GM18907 (cell line): ENCODE measurements around the gene ACOT9.
"Not testable (repeated sequence)": the region's sequence is repeated elsewhere in the genome, so short reads cannot be mapped to it uniquely, and the experiment has no call there.

Experiments used
- ATAC-seq: cut with Tn5 transposase; IDR thresholded peaks from one replicate; pipeline ENCODE4 v1.9.1; 2021; ENCODE audit warnings: mild to moderate bottlenecking, moderate library complexity; ENCODE audit not compliant: unreplicated experiment

The ACOT9 gene

DNA sequence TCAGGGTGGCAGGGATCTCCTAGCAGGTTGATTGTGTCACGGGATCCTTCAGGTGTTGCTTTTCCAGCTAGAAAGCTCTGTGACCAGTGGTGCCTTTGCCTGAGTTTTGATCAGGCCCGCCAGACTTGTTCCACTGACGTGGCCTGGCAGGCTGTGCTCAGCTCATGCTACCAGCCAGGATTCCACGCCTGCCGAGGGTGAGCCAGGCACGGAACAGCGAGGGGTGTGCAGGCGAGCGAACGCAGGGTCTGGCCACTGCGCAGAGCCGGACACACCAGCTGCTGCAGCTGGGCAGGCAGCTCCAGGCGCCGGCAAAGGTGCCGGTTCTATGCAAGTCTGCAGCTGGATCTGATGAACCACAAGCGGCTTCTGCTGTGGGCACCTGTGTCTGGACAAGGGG, 22.8 kb upstream of the ACOT9 start:
- ATAC-seq, result no peak

DNA sequence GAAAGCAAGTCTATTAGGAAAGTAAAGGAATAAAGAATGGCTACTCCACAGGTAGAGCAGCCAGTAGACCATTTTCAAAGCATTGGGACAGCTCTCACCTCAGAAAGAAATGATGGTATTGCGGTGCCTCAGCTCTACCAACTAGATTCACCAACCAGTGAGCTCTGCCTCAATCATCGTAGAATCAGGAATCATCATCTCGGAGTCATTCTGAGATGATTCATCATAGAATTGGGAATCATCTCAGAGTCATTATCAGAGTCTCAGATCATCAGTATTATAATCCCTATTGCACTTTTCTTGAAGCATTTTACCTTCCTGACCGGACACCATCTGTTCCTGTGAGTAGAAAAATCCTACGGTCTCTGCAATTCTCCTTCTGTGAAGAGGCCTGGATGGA, 22.4 kb upstream of the ACOT9 start:
- ATAC-seq, result no peak

DNA sequence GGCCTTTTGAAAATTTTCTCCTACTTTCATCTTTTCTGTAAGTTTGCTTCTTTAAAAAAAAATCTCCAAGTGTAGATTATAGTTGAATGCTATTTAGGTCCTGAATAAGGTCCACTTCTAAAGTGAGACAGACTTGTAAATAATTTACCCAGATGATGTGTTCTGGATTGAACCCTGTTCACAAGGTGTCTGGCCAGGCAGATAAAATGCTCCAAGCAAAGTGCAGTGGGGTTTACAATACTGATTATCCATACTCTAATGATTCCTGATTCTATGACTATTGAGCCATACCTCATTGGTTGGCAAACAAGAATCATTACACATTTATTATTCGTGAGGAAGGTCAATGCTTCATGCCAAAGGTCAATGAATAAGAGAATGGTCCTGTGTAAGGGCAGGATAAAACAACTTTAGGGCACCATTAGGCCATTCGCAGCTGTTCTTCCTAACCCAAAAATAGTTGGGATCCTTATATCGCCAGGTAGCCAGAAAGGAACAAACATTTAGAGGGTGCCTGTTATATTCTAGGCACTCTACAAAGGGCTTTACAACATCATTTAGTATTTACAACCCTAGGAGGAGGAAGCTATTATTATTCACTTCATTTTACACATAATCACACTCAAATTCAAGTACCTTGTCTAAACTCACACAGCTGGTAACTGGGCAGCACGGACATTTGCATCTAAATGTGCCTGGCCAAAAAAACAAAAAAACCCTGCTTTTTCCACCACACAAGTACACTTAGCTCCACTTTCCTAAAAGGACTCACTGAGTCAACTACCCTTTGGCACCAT, 21.3 kb upstream of the ACOT9 start:
- ATAC-seq, result no peak

DNA sequence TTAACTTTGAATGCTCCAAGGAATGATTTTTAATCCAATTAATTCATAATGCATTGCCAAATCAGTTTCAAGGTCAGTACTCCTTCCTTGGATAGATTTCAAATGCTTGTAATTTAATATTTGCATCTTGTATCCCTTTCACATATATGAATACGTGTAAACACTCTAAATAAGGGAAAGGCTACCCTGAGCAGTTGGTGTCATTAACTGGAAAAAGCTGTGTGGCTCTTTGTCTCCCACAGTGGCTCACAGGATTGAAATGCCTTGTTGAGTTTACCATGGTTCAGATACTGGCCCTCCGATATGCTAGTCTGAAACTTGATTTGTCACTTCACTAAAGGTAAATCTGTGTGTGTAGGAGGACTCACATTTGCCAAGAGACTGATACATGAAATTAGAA, 16.7 kb upstream of the ACOT9 start:
- ATAC-seq, result no peak

DNA sequence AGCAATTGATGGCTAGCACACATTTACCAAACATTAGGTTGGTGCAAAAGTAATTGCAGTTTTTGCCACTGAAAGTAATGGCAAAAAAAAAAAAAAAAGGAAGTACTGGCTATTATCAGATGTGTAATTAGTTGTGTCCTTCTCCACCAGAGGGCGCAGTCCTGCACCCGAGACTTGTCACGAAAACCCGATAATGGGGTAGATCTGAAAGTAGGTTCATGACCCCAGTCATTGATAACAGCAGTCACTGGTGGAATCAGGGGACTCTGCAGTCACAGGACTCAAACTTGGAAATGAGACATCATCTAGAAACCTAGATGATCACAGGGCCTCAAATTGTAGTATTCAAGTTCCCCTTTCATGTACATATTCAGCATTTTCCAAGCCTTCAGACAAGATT, 13.1 kb upstream of the ACOT9 start:
- peak; percentile 75 for ATAC-seq

DNA sequence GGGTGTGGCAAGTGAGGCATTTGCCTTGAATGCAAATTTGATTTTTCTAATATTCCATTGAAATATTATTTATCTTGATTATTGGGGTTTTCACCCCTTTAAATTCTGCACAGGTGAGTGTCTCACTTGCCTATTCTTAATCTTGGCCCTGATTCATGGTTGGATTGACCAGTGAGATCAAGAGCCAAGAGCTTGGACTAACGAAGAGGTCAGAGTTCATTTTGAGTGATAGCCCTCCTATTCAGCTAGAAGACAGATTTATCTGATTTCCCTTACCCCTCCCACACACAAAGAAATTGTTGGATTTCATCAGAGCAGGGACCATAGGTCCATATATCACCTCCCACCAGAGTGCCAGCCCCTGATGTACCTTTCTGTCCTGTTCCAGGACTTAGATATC, 11.6 kb upstream of the ACOT9 start:
- ATAC-seq, result no peak

DNA sequence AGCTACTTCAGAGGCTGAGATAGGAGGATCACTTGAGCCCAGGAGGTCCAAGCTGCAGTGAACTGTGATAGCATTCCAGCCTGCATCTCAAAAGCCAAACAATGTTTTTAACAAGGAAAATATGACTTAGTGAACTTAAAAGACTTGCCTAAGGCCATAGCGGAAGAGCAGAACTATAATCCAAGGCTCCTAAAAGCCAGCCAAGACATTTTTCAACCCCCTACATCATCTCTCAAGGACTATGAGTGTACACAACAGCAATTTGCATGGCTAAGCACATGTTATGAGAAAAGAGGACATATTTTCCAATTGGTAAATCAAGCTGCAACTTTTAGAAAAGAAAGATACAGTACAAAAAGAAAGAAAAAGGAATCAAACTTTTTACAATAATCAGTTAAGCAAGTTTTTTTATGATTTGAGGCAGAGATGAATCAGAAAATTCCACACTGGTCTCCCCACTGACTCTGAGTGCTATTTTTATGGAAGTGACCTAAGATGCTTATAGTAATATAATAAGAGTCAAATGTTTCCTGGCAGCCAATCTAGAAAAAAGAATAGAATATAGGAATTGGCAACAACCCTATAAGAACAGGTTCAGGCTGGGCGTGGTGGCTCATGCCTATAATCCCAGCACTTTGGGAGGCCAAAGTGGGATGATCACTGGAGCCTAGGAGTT, 9.8 kb upstream of the ACOT9 start:
- no peak for ATAC-seq

DNA sequence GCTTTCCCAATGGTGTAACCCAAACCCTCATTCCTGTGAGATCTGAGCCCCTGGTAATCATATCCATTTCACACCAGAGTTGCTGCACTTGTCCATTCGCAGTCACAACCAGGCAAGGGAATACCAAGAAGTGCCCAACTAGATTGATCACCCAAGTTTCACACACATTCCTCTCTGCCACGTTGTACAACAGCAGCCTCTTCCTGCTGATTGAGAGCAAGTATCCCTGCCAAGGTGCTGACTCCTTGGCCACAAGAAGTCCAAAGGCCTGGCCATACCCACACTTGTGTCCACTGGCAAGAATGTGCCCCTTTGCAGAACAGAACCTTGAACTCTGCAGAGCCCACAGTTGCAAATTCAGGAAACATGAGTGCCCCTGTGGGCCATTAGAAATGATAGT, 6.5 kb upstream of the ACOT9 start:
- ATAC-seq, result no peak

DNA sequence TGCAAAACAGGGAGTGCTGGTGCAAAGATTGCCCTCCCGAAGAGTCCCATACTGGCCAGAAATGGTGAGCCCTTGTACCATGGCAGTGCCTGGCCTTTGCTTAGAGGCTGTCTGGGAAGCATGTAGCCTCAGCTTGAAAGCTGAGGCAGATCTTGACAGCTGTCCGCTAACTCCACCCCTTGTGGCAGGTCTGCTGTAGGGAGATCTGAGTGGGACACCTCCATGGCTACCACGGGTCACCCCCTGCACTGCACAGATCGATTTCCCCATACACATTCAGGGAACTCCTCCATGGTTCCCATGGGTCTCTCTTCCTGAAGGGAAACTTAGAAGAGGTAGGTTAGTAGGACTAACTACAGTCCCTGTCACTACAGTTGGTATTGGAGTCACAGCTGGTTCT, 6.1 kb upstream of the ACOT9 start:
- no peak for ATAC-seq

DNA sequence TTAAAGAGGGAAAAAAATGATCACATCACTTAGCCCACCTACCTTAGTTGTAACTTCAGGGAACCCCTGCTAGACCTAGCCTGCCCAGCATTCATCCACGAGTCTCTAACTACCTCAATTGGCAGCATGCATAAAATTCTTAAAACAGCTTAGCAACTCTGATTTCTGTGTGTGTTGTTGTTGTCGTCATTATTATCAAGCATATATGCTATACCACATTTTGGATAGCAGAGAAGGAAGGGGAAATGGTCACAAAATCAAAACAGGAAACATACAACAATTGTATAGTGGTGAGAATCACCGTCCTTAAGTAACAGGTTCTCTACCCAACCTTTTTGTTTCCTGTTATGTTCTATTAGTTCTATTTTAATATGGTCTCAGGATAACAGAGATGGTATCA, 2.7 kb upstream of the ACOT9 start:
- no peak for ATAC-seq

DNA sequence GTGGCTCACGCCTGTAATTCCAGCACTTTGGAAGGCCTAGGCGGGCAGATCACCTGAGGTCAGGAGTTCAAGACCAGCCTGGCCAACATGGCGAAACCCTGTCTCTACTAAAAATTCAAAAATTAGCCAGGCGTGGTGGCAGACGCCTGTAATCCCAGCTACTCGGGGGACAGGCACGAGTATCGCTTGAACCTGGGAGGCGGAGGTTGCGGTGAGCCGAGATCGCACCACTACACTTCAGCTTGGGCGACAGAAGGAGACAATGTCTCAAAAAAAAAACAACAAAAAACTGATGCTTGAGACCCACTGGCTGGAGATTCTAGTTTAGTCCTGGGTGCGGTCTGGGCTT, 521 bp upstream of the ACOT9 start:
- ATAC-seq, result not testable (repeated sequence)

DNA sequence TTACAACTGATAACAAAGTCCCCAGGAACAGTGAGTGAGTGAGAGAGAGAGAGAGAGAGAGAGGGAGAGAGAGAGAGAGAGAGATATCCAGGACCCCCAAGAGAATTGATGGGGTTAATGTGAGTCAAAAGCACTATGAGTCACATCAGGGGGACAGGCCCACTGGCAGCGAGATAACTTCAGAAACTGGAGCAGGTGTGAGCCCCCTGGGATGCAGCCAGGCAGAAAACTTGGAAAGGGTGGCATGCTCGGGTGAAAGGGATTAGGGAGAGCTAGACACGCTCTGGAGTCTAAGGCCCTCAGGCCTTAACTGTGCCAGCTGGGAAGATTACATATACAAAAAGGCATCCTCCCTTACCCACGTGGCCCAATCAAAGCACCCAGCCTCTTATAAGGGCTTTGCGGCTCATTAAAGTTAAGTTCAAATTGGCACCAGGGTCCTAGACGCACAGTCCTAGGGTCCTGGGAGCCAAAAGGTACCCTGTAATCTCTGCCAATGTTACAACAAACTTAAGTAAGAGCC, 841 bp downstream of the ACOT9 start:
- ATAC-seq, result peak; percentile 28

DNA sequence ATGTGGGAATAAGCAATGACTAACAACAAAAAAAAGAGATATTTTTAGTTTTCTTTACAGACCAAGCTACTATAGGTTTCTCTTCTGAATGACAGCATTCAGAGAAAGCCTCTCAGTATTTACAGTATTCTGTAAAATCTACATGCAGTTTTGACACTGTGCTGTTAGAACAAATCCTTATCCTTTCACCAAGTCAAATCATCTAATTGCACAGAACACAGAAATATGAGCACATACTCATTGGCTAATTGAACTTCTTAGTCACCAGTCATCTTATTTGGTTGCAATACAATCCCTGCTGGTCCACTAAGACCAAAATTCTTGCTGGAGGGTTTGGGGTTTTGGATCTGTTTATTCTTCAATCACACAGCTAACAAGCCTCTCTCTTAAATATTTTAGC, 5.7 kb downstream of the ACOT9 start:
- no peak for ATAC-seq

DNA sequence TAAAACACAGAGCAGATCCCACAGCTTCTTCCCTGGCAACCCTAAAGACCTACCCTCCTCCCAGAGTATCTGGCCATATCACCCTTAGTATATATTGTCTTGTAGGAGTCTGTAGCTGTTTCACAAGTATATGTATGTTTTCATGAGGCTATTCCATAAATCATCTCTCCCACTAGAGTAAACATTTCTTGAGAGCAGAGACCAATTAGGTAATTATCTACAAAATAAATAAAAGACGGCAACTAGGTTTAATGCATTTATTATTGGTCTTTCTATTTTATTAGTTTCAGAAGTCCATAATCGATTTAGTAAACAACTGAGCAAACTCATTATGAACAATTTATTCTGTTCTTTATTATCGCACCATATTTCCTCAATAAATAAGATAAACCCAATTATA, 7.0 kb downstream of the ACOT9 start:
- no peak for ATAC-seq

DNA sequence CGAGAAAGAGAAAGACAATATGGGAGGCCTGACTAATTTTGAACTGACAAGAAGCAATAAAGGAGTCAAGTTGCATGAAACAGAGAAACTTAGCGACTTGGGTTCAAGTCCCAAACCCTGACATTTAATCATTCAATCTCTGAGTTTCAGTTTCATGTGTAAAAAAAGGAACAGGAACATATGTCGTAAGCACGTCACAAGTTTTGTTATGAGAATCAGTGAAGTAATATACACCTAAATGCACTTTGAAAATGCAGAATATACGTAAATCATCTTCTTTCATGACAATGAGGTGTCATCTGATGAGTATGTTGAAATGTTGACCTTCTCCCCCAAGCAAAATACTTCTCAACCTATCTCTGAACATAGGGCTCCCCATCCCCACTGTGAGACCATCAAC, 10.4 kb downstream of the ACOT9 start:
- ATAC-seq, result peak; percentile 88

DNA sequence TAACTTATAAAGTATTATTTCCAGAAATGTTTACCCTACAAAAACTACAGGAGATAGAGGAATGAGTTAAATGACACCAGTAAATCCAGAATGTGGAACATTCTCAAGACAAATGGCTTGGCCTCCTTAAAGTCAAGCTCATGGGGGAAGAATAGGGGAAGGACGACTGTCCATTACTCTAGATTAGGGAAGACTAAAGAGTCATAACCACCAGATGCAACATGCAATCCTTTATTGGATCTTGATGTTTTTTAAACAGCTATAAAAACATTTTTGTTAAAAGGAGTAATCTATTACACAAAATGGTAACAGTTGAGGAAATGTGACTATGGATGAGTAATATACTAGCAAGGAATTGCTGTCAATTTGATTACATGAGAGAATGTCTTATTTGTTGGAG, 11.1 kb downstream of the ACOT9 start:
- no peak for ATAC-seq

DNA sequence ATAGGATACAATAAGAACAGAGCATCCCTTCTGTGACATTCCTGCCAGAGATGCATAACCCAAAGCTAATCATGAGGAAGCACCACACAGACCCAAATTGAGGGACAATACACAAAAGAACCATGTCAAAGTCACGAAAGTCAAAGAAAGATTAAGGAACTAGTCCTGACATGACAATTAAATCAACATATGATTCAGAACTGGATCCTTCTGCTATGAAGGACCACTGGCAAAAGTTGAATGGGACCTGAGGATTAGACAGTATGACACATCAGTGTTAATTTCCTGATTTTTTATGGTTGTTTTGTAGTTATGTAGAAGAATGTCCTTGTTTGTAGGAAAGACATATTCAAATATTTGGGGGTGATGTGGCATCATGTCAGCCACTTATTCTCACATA, 13.9 kb downstream of the ACOT9 start:
- ATAC-seq, result no peak

DNA sequence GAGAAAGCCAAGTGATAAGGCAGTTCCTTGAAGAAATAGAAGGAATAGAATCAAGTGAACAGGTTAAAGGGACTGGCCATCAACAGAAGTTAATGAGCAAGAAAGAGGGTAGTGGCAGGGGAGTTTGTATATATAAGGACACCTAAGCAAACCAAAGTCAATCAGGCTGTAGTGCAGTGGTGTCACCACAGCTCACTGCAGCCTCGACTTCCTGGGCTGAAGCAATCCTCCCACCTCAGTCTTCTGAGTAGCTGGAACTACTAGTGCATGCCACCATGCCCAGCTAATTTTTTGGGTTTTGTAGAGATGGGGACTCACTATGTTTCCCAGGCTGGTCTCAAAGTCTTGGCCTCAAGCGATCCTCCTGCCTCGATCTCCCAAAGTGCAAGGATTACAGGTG, 15.9 kb downstream of the ACOT9 start:
- ATAC-seq, result no peak

DNA sequence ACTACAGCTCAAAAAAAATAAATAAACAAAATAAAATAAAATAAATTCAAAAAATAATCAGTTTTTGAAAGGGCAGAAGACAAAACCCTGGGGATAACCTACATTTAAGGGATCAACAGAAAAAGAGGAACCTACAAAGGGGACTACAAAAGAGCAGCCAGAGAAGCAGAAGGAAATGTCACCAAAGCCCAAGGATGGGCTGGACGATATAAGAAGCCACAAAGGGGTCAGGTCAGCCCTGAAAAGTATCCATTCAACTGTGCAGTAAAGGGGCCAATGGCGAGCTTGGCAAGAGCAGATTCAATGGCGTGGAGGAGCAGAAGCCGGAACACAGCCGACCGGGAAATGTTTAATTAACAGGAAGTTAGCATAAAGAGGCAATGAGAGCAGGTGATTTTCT, 16.9 kb downstream of the ACOT9 start:
- ATAC-seq, result no peak

DNA sequence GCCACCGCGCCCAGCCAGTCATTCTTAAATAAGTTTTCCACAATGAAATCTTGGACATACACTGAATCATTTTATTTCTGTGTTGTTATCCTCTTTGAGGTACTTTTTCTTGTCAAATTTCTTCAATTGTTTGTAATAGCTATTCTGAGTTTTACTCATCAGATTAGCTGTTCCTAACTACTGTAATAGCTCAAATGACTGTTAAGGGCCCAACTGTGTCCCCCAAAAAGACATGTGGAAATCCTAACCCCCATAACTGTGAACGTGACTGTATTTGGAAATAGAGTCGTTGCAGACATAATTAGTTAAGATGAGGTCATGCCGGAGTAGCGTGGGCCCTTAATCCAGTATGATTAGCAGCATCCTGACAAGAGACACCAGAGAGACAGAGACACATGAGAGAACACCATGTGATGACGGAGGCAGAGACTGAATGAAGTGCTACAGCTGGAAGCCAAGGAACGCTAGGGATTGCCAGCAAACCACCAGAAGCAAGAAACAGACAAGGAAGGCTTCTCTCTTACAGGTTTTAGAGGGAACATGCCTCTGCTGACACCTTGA, 22.9 kb downstream of the ACOT9 start:
- ATAC-seq, result no peak

DNA sequence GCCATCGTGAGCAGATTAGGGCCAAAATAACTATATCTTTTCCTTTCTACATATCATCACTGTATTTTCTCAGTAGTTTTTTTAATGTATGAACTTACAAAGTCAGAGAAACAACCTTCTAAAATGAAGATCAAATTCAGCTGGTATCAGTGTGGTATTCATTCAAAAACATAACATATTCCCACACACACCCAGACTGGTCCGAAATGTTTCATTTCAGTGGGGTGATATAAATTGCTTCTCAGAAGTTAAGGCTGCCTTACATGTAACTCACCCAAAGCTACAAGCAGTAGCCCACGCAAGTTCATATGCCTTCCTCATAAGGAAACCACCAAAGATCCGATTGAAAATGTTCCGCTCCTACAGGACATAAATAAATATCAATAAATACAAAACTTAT, 37.8 kb downstream of the ACOT9 start:
- ATAC-seq, result no peak

DNA sequence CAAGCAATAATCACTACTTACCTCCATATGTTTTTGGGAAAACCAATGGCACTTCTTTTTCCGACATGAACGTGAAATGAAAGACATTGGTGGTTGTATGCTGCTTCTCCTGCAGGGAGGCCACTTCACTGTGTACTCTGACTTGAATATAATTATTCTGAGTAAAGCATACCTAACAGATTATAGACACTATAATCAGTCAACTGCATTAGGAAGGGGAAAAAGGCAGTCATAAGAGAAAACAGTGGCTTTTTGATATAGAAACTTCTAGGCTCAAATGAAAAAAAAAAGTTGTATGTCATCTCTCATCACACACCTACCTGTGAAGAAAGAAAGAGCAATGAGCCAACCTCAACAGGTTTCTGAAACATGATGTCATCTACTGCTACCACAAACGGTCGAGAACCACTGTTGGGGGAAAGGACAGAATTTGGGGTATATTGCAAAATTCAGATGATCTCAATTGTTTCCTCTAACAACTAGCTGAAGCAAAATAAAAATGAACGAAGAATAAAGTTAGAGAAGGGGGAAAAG, 38.3 kb downstream of the ACOT9 start:
- no peak for ATAC-seq
